Central memory CD4-positive, alpha-beta T cell (primary cell): ENCODE results near the gene ABHD12.
"Not testable (repeated sequence)": the region's sequence is repeated elsewhere in the genome, so short reads cannot be mapped to it uniquely, and the experiment has no call there.

Experiments used
- DNase-seq: peaks from one replicate; pipeline ENCODE4 v3.0.0; 2022

ABHD12 gene

DNA sequence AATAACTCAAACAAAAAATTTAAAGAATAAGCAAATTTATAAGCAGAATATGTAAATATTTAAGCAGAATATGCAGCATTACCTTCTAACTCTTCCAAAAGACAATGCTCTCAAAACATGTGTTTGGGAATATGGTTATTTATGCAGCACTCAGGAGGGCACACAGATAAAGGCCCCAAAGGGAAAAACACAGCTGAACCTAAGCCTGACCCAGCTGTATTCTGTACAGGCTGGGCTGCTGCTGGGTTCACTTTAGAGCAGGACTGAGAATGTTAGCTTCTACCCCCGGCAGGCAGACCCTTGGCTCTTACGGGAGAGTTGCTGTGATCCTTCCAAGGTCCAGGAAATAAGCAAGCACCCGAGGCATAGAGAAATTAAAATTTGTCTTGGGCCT is 37.3 kb downstream of the ABHD12 start:
- no peak for DNase-seq

DNA sequence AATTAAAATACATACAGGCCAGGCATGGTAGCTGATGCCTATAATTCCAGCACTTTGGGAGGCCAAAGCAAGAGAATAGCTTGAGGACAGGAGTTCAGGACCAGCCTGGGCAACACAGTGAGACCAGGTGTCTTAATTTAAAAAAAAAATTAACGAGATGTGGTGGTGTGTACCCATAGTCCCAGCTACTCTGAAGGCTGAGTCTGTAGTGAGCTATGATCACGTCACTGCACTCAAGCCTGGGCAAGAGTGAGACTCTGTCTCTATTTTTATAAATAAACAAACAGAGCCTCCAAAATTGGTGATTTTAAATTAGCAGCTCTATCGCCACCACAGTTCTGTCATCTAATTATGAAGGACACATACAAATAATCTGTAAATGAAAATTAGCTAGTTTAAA is 37.9 kb downstream of the ABHD12 start:
- no peak for DNase-seq

DNA sequence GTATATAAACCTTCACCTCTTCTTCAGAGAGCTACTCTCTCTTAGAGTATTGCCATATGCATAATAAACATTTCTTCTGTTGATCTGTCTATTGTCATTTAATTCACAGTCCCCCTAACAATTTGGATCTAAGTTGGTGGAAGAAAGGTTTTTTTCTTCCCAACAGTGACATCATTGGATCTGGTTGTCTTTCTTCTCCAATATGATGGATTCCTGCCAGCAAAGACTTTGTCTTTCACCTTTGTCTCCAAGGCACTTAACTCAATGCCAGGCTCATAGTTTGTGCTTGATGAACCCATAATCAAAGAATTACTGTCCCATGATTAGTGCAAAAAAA is 39.6 kb downstream of the ABHD12 start:
- no peak for DNase-seq

DNA sequence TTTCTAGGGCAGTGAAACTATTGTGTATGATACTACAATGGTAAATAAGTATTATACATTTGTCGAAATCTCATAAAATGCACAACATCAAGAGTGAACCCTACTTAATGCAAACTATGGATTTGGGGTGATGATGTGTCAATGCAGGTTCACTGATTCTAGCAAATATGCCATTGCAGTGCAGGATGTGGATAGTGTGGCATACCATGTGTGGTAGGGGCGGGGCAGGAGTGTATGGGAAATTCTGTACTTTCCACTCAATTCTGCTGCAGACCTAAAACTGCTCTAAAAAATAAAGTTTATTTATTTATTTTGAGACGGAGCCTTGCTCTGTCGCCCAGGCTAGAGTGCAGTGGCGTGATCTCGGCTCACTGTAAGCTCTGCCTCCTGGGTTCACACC is 44.3 kb downstream of the ABHD12 start:
- DNase-seq = no peak

DNA sequence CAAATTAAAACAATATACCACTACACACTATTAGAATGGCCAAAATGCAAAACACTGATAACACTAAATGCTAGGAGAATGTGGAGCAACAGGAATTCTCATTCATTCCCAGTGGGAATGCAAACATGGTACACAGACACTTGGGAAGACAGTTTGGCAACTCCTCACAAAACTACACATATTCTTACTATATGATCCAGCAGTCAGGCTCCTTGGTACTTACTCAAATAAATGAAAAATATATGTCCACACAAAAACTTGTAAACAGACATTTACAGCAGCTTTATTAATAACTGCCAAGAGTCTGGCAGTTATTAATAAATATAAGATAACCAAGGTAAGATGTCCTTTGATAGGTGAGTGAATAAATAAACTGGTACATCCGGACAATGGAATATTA is 44.9 kb downstream of the ABHD12 start:
- no peak for DNase-seq

DNA sequence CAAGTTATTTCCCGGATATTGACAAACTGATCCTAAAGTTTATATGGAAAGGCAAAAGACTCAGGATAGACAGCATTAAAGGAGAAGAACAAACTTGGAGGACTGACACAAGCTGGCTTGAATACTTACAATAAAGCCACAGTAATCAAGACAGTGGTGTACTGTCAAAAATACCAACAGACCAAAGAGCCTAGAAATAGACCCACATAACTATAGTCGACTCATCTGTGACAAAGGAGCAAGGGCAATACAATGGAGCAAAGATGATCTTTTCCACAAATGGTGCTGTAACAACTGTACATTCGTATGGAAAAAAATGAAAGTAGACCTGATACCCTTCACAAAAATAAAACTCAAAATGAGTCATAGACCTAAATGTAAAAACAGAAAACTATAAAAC is 46.0 kb downstream of the ABHD12 start:
- no peak for DNase-seq

DNA sequence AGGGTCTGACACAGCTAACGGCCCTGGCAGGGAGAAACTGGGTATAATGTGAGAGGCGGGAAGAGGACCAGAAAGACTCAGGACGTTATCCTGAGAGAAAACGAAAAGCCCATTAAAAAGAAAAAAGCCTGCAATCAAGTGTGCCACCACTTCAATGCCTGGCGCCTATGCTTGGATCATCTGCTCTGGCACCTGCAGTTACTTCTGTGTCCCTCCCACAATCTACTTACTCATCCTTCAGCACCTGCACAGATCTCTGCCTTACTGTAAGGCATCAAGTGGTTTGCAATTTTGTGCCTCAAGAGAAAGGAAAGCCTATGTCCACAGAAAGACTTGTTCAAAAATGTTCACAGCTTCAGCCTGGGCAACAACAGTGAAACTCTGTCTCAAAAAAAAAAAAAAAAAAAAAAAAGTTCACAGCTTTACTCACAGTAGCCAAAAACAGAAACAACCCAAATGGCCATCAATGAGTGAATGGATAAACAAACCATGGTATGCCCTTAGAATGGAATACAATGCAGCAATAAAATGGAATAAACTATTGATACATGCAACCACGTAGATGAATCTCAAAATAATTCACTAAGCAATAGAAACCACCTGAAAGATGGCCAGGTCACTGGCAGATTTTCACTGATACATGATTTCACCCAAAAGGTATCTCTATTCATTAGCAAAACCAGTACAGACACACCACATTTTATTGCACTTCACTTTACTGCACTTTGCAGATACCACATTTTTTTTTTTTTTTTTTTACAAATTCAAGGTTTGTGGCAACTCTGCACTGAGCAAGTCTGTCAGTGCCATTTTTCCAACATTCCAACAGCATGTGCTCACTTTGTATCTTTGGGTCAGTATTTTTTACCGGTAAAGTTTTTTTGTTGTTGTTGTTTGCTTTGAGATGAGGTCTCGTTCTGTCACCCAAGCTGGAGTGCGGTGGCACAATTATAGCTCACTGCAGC is 48.6 kb downstream of the ABHD12 start:
- DNase-seq = no peak

DNA sequence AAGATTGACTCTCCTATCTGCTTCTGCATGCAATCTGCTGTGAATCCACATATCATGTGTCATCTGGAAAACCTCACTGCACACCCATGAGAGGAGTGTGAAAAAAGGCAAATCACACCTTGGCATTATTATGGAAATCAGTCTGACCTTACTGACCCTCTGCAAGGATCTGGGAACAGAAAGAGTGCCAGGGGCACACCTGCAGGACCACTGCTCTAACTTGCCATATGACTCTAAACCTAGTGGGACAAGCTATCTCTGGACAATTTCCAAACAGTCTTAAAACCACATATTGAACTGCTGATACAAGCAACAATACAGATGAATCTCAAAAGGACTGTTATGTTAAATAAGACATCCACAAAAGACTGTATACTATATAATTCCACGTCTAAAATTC is 50.3 kb downstream of the ABHD12 start:
- DNase-seq = no peak

DNA sequence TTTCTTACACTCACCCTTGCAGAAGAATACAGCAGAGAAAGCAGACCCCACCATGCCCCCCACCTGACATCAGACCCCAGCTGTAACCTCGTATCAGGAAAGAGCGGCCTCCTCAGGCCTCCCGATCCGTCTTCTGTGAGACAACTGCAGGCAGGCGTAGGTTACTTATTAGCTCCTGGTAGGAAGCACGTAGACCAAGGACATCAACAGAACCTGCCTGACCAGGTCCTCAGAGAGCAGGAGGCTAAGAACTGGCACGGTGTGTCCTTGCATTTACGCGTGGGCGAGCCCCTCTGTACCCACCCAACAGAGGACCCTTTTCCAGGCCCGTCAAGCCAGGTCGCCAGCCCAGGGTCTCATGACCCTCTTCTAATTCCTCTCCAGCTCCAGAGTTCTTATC is 51.0 kb downstream of the ABHD12 start:
- no peak for DNase-seq

DNA sequence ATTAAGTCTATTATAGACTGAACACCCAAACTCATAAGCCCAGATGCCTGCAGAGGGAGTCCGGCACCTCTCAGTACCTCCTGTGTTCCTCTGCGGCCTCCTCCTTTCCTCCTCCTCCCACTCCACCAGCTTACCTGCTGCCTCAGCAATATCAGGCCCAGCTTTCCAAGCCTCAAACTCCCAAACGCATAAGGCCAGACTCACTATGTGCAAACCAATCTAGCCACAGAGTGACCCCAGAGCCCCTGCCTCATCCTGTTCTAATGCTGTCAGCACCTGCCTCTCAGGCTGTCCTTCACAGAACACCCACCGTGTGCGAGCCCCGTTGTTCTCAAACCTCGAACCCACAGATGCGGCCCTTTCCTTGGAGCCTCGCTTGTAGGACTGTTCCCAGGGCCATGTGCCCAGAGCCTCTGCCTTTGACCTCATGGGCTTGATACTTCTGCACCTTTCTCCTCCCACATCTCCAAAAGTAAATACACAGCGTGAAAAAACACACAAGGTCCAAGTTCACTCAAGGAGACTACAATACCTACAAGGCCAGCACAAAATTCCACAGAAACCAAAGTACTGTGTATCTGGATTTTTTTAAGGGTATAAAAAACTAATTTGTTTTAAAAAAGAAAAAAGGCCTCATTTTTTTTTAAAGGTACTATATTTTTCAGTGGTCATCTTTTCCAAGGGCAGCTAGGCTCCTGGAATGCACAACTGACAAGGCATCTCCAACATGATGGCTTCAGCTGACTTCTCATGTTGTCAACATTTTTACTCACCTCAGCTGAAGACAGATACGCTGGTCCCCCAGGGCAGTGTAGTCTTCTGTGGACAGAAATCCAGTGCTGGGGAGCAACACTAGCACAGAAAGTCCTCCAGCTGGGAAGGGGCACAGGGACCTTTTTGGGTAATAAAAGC is 52.3 kb downstream of the ABHD12 start:
- DNase-seq = no peak

DNA sequence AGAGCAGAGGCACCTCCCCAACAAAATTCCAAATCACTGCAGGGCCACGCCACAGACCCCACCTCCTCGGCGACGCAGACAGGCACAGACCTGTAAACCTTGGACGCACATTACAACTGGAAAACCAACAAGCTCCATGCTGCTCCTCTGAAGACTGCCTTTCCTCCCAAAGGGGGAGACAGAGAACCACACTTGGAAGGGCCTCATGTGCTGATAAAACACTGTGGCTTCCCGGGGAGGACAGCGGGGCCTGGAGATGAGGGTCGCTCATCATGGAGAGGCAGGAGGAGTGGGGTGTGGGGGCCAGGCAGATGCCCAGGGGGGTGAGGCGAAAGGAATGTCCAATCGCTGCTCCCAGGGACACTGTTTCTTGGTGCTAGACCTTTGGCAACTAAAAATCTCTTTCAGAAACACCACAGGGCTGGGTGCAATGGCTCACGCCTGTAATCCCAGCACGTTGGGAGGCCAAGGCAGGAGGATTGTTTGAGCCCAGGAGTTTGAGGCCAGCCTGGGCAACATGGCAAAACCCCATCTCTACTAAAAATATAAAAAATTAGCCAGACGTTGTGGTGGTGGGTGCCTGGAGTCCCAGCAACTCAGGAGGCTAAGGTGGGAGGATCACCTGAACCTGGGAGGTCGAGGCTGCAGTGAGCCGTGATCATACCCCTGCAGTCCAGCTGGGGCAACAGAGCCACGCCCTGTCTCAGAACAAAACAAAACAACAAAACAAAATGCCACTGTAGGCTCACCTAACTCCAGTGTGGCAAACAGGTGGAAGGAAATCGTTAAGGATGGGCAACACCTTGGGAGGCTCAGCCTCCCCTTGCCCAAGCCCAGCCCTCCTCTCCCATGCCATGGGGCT is 53.8 kb downstream of the ABHD12 start:
- no peak for DNase-seq

DNA sequence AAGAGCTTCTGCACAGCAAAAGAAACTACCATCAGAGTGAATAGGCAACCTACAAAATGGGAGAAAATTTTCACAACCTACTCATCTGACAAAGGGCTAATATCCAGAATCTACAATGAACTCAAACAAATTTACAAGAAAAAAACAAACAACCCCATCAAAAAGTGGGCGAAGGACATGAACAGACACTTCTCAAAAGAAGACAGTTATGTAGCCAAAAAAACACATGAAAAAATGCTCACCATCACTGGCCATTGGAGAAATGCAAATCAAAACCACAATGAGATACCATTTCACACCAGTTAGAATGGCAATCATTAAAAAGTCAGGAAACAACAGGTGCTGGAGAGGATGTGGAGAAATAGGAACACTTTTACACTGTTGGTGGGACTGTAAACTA is 55.7 kb downstream of the ABHD12 start:
- DNase-seq = not testable (repeated sequence)

DNA sequence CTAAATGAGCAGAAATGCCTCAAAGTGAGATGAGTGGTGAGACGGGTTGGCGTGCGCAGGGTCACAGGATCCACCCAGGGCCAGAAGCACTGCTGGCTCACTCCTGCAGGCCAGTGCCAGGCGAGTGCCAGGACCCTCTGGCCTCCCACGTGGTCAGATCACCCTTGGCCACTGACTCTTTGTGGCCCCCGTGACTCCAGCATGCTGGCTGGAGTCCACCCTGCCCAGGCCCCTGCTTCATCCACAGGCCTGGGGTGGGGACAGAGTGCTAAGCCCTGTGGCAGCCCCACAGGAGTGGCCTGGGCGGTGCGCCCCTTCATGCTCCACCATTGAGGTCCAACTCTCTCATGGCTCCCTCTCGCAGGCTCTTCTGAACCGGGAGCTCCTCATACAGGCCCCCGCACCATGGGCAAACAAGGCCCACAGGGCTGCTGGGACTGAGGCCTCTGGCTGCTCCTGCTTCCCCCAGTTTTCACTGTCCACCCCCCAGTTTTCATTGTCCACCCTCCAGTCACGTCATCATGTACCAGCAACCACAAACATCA is 61.6 kb downstream of the ABHD12 start:
- no peak for DNase-seq

DNA sequence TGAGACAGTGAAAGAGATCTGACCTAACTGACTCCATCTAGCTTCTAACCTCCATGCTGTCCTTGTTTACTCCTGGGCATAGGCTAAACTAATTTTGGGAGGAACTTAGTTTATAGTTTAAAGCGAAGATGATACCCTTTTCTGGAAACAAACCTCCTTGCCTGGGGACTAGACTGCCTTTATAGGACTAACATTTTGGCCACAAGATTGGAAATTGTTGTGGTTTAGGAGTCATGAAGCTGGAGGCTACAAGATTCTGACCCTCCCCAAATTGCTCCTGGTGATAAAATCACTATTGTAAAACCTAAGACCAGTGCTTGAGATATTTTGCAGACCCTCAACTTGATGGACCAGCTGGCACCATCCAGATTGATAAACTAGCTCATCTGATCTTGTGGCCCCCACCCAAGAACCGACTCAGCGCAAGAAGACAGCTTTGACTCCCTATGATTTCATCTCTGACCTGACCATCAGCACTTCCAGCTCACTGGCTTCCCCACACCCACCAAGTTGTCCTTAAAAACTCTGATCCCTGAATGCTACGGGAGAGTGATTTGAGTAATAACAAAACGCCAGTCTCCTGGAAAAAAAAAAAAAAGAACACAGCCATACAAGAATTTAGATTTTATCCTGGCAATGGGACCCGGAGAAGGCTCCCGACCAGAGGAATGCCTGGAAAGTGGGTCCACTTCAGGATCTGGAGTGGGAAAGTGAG is 63.0 kb downstream of the ABHD12 start:
- DNase-seq = no peak

DNA sequence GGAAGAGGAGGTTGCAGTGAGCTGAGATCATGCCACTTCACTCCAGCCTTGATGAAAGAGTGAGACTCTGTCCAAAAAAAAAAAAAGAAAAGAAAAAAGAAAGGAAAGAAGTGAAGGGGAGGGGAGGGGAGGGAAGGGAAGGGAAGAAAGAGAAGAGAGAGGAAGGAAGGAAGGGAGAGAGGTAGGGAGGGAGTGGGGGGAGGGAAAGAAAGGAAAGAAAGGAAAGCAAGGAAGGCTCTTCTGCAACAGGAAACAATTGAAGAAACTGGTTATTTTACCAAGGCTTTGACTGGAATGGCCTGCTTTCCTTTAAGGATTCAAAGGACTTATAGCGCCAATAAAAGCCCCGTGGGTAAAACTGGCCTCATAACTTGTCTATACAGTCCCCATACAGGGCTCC is 64.6 kb downstream of the ABHD12 start:
- DNase-seq = no peak

DNA sequence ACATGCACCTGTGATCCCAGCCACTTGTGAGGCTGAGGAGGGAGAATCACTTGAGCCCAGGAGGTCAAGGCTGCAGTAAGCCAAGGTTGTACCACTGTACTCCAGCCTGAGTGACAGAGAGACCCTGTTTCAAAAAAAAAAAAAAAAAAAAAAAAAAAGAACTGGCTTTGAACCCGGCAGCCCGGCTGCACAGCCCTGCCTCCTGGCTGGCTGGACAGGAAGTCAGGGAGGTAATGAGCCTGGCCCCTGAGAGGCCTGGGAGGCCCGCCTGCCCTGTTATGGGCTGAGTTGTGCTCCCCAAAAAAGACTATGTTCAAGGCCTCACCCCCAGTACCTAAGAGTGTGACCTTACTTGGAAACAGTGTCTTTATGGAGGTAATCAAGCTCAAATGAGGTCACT is 65.6 kb downstream of the ABHD12 start:
- no peak for DNase-seq

DNA sequence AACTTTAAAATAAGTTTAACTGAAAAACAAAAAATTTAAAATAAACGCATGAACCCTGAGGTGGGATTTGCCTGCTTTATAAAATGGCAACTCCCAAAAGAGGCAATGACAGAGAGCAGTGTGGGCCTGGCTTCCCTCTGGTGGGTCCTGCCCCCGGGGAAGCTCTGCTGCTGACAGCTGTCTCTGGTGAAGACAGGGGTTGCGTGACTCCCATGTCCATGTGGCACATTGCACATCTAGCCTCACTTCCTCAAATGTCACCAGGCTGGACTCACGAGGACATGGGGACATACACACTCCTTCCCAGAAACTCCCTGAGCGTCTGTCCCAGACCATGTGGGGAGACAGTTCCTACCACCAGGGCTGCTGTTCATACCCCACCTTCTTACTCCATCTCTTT is 66.2 kb downstream of the ABHD12 start:
- no peak for DNase-seq

DNA sequence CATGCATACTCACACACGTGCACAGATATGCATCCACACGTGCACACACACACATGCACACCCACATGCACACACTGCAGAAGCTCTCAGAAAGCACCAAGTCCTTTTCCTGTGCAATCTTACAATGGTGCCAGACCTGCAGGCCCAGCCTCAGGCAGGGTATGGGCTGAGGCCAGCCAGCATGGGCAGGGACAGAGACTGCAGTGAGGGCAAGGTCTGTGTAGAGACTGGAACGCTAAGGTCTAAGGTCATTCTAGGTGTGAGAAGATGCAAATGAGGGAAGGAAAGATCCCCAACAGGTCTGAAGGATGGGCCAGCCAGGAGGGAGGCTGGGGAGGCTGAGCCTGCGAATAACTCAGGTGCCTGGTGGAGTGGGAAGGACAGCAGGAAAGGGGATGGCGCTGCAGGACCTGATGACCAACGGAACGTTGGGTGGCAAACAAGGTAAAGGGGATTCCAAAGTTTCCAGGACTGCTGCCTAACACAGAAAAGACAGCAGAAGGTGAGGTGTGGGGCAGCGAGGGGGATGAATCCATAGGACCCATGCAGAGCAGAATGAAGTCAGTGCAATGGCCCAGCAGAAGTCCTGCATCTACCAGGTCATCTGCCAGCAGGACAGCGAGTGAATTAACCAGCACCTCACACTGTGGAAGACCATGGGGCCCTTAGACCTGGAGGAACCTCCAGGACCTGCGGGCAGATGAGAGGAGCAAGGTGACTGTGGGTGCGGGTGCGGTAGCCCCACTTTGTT is 67.0 kb downstream of the ABHD12 start:
- no peak for DNase-seq

DNA sequence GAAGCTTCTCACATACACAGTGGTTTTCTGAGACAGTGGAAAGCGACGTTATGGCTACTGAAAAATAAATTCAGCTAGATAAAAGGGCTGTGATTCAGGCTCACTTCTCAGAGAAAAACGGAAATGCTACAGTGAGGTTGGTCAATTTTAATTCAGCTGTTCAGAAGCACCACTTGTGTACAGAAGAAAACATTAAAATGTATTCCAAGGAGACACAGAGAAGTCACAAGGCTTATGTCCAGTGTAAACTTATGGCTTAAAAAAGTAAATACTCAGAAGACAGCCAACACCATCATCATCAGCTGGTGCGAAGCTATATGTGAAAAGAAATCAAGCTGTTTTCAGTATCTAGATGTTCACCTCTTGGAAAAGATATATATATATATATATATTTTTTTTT is 68.6 kb downstream of the ABHD12 start:
- no peak for DNase-seq

DNA sequence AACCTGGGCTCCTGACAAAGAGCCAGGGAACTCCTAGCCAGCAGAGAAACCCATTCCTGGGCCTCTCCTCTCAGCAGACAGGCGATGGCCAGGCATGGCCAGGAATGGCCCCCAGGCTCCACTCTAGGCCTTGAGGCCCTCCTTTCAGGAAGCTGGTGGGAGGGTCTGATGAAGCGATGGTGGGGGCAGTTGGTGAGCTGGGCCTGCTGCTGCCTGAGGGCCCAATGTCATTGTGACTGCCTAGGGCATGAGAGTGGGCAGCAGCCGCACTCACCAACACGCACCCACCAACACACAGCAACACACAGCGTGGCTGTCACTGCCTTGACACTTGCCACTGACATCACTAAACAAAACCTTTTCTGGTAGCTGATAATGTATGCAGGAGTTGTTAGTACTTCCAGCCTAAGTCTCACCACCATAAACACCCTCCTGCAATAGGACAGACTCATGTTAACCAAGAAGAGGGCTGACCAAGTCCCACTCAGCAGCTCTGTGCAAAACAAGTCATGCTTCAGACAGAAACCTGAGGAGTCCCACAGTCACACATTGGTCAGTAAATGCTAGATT is 69.3 kb downstream of the ABHD12 start:
- no peak for DNase-seq
